HCT116 (cell line): Measurements from ENCODE around the gene GNLY.

ENCODE experiments used
- EGR1 ChIP-seq: IDR thresholded peaks from 2 replicates; pipeline ENCODE4 v1.6.1; 2012; ENCODE audit warnings: low read depth
- EZH2 ChIP-seq: fragments of 200-600 bp; sonication (generic); IDR thresholded peaks from 2 replicates; pipeline ENCODE4 v1.6.1; 2017; ENCODE audit warnings: antibody characterized with exemption, mixed run types
- JUND ChIP-seq: IDR thresholded peaks from 2 replicates; pipeline ENCODE4 v1.6.1; 2012
- POLR2AphosphoS5 ChIP-seq: IDR thresholded peaks from 2 replicates; pipeline ENCODE4 v1.6.1; 2011; ENCODE audit warnings: mild to moderate bottlenecking, low read depth, low read length, moderate library complexity
- TF ChIP-seq, protein P1 (sequence below), 3 experiments: fragments of 200-600 bp in 1 of 3; sonication (generic) in 1 of 3; IDR thresholded peaks in 2 of 3; conservative IDR thresholded peaks in 1 of 3; 2 replicates each; pipeline ENCODE4 v1.5.1; 2012 to 2017; ENCODE audit warnings: low read depth in 2 of 3, low read length in 2 of 3, antibody characterized with exemption in 1 of 3, borderline replicate concordance in 1 of 3, control low read depth in 1 of 3, mild to moderate bottlenecking in 1 of 3, mixed read lengths in 1 of 3, mixed run types in 1 of 3, moderate library complexity in 1 of 3; ENCODE audit not compliant: insufficient read depth in 1 of 3

DNA sequence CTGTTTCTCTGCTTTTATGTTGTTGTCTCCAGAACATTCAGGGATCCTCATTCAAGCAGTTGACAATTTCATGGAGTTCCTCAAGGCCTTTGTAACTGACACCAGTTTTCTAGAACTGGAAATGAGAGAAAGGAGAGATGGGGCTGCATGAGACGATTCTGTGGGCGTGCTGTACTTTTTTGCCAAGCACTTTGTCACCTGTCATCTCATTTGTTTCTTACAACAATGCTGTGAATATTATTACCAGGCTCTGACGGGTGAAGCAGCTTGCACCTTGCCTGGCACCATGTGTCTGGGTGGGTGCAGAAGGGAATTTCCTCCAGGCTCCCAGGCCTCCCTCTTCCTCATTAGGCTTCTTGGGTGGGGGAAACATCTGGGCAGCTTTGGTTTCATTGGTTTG lies 37.4 kb downstream of the GNLY start:
- no peak for TF ChIP-seq EZH2
- TF ChIP-seq, protein P1, sequence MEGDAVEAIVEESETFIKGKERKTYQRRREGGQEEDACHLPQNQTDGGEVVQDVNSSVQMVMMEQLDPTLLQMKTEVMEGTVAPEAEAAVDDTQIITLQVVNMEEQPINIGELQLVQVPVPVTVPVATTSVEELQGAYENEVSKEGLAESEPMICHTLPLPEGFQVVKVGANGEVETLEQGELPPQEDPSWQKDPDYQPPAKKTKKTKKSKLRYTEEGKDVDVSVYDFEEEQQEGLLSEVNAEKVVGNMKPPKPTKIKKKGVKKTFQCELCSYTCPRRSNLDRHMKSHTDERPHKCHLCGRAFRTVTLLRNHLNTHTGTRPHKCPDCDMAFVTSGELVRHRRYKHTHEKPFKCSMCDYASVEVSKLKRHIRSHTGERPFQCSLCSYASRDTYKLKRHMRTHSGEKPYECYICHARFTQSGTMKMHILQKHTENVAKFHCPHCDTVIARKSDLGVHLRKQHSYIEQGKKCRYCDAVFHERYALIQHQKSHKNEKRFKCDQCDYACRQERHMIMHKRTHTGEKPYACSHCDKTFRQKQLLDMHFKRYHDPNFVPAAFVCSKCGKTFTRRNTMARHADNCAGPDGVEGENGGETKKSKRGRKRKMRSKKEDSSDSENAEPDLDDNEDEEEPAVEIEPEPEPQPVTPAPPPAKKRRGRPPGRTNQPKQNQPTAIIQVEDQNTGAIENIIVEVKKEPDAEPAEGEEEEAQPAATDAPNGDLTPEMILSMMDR (IDR thresholded peaks at IDR 0.05 in 2 of 3, conservative IDR thresholded peaks at IDR 0.05 in 1 of 3; ENCODE audit: borderline replicate concordance in 1 of 3, insufficient read depth in 1 of 3, low read depth in 2 of 3, low read length in 2 of 3), result no peak
- no peak for TF ChIP-seq POLR2AphosphoS5
- no peak for TF ChIP-seq EGR1
- no peak for TF ChIP-seq JUND
